GM21576 (cell line): ENCODE data around the gene ZCCHC3.
A peak's percentile ranks its signal among the peaks of the same experiment; 100 is the strongest.

ENCODE experiments used
- ATAC-seq: cut with Tn5 transposase; IDR thresholded peaks from one replicate; pipeline ENCODE4 v1.9.1; 2021; ENCODE audit warnings: mild to moderate bottlenecking, moderate library complexity; ENCODE audit not compliant: unreplicated experiment

Gene ZCCHC3

DNA sequence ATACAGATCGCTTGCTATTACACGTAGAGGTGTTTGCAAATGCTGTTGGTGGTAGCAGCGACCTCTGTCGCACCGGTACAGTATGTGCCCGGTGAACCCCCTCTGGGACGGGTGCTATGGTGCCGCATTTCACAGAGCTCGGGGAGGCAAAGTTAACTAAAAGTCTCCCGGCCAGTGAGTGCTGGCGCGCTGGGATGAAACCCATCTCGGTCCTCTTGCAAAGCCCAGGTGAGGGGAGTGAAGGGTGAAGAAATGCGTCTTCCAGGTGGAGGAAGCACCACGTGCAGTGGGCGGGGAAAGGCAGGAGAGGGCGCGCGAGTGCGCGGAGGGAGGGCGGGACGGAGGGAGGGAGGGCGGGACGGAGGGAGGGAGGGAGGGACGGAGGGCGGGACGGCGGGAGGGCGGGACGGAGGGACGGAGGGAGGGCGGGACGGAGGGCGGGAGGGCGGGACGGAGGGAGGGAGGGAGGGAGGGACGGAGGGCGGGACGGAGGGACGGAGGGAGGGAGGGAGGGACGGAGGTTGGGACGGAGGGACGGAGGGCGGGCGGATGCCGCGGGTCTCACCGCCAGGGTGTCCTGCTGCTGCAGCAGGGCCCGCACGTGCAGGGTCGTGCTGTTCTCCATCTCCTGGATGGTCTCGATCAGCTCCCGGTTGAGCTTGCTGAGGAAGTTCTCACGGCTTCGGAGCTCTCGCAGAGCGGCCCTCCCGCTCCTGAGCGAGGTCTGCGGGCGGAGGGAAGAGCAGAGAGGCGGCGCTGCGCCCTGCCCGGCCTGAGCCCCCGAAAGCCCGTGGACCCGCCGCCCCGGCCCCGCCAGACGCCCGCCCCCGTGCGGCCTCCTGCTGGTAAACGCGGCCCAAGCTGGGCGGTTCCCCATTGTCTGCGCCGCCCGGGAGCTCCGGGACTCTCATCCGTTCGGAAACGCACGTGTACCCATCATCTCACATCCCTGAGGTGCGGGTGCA is 18.5 kb upstream of the ZCCHC3 start:
- no peak for ATAC-seq

DNA sequence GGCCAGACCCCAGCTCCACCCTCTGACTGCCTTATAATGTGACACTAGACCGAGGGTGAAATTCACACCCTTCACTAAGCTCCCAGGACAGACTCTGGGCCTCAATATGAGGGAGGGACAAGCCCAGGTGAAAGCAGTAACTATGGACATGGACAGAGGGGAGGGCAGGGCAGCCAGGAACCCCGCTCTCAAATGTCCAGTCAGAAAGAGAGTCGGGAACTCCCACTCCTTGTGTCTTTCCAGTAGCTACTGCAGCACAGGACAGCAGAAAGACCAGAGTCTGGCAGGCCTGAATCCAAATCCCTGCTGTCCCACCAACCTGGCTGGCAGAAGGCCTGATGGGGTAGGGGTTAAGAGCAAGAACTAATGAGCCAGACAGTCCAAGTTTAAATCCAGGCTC is 13.2 kb upstream of the ZCCHC3 start:
- ATAC-seq, result no peak

DNA sequence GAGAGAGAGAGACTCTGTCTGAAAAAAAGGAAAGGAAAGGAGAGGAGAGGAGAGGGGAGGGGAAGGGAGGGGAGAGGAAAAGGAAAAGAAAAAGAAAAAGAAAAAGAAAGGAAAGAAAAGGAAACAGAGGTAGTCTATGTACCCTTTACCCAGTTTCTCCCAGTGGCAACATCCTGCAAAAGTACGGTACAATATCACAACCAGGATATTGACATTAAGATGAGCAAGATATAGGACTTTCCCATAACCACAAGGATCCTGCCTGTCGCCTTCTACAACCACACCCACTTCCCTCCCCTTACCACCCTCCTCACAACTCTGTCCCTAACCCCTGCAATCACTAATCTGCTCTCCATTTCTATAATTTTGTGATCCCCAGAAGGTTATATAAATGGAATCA is 10.9 kb upstream of the ZCCHC3 start:
- ATAC-seq, result no peak

DNA sequence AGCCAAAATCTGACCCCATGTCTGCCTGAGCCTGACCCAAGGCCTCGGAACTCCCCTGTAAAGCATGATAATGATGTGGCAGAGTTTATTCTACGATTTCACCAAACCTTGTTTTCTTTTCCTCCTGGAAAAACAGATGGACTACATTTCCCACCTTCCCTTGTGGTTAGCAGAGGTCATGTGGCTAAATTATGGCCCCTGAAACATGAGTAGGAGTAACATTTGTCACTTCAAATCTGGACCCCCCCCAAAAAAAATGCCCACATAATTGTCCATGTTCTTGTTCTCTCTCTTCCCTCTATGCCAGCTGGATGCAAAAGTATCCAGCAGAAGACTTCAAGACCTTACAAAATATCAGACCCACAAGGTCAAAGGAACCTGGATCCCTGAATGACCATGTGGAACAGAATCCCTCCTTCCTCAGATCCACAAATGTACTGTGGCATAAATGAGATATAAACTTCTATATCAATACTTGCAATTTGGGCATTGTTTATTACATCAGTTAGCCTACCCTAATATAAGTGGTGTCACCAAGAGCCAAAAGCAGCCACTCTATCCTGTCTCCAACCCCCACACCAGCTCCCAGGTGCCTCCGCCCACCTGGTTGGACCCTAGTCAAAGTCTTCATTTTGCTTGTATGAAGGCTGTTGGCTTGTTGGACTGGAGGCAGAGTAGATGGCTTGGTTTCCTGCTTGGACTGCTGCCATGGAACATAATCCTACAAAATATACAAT is 8.2 kb upstream of the ZCCHC3 start:
- no peak for ATAC-seq

DNA sequence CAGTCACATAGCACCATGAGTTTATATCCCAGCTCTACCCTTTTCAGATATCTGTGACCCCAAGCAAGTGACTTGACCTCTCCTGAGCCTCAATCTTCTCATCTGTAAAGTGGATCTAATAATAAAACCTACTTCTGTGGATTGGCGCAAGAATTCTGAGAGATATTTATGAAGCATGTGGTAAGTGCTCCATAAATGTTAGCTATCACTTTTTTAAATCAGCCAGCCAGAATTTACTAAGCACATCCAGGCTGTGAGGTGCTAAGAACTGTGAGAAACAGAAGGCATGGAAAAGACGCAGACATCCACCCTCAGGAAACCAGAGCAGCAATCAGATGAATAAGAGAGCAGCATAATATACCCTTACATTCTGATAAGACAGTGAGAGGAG is 7.7 kb upstream of the ZCCHC3 start:
- peak; percentile 17 for ATAC-seq

DNA sequence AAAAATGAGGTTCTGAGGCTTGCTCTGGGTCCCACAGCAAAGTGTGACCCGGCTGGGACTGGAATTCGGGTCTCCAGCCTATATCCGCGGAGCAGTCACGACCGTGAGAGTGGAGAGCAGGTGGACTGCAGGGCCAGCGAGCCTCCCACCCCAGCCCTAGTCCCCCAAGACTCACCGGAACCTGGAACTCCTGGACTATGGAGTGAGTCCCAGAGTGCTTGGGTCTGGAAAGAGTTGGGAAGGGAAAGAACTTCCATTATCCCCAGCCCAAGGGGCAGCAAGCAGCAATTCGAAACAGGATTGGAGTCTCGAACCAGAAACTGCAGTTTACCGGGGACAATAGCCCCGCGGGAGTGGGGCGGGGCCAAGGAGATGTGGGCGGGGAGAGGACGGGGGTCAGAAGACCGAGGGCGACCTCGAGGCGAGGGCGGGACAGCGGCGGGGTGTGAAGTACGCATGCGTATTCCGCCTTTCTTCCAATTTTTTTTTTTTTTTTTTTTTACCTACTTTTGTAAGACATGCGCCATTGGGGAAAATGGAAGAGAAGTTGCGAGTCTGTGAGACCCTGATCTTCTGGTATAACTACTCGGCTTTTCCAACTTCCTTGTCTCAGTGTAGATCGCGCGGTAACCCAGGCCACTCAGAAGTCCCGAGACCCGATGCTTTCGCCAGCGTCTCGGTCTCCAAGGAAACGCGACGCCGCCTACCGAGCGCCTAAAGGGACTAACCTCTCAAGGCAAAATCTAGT is 7.1 kb upstream of the ZCCHC3 start, which contains the start of gene C20orf96:
Gene C20orf96, minus strand, starts transcription at position 667 of the 748 bp plus-strand sequence. Its CDS starts 140 bp downstream, at position 527.
- ATAC-seq, result peak; percentile 78

DNA sequence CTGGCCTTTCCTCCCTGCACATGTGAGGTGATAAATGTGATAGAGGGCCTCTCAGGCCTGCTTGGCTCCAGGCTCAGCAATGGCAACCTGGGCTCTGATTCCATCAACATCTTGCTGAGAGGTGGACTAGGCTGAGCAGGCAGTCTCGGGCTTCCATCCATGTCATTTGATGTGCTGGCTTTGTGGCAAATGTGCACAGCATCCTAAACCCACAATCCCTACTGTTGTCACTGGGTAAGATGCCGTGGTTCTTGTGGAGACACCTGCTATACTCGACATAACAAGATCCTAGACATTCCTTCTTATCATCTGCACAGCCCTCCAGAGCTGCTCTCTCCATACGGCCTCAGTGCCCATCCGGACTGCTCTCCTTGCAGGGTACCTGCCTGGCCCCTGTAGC is 2.8 kb upstream of the ZCCHC3 start:
- no peak for ATAC-seq

DNA sequence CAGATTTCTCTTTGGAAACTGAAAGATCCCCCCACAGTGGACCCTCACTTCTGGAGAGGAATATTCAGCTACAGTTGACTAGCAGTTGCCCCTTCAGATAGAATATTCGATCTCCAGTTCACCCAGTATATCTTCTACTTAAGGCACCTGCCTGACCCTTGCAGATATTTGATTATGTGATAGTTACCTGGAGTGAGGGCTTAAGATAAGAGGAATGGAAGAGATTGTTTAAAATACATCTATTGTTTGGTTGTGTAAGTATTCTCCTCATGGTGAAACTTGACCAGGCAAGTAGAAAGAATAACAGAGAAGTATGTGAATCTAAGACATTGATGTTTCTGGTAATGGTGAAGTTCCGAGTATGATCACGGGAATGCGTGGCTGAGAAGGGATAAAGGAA is 1.6 kb upstream of the ZCCHC3 start:
- ATAC-seq, result no peak

DNA sequence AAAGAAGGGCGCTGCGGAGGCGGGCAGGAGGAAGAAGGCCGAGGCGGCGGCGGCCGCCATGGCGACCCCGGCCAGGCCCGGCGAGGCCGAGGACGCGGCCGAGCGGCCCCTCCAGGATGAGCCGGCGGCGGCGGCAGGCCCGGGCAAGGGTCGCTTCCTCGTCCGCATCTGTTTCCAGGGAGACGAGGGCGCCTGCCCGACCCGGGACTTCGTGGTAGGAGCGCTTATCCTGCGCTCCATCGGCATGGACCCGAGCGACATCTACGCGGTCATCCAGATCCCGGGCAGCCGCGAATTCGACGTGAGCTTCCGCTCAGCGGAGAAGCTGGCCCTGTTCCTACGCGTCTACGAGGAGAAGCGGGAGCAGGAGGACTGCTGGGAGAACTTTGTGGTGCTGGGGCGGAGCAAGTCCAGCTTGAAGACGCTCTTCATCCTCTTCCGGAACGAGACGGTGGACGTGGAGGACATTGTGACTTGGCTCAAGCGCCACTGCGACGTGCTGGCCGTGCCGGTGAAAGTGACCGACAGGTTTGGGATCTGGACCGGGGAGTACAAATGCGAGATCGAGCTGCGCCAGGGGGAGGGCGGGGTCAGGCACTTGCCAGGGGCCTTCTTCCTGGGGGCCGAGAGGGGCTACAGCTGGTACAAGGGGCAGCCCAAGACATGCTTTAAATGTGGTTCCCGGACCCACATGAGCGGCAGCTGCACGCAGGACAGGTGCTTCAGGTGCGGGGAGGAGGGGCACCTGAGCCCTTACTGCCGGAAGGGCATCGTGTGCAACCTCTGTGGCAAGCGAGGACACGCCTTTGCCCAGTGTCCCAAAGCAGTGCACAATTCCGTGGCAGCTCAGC is 780 bp downstream of the ZCCHC3 start:
- peak; percentile 20 for ATAC-seq

DNA sequence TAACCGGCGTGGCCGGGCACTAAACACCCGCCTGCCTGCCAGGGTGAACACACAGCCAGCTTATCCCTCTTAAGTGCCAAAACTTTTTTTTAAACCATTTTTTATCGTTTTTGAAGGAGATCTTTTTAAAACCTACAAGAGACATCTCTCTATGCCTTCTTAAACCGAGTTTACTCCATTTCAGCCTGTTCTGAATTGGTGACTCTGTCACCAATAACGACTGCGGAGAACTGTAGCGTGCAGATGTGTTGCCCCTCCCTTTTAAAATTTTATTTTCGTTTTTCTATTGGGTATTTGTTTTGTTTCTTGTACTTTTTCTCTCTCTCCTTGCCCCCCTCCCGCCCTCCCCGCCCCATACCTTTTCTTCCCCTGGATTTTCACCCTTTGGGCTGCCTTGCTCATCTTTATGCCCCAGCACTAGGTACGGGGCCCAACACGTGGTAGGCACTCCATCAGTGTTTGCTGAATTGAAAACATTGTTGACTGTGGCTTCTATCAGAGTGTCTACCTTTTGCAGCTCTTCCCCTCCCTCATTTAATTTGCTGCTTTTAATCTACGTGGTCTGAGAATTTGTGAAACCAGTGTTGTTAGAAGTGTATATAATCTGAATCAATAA is 1.5 kb downstream of the ZCCHC3 start:
- no peak for ATAC-seq

DNA sequence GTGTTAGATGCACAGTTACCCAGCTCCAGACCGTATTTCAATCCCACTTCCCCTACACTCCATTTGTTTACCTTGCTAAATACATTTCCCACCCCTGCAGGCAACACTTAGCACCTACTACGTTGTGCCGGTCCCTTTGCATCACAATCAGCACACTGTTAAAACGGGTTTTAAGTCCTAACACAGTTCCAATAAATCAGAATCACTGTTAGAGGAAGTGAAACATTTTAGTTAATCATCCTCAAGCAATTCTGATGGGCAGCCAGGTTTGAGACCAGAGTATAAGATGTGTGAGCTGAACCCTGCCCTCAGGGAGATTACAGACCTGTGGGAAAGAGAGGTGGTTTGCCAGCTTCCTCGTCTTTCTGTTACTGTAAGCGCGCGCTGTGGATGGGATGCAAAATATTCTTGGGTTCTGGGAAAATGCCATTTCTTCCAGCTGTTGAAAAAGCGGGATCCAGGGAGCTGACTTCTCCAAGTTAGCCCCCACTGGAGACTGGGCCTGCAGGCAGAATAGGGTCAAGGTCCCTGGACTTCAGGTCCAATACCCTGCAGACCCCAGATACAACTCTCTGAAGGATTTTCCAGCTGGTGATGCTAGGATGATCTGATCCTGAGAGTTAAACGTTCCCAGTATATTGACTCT is 3.1 kb downstream of the ZCCHC3 start:
- no peak for ATAC-seq

DNA sequence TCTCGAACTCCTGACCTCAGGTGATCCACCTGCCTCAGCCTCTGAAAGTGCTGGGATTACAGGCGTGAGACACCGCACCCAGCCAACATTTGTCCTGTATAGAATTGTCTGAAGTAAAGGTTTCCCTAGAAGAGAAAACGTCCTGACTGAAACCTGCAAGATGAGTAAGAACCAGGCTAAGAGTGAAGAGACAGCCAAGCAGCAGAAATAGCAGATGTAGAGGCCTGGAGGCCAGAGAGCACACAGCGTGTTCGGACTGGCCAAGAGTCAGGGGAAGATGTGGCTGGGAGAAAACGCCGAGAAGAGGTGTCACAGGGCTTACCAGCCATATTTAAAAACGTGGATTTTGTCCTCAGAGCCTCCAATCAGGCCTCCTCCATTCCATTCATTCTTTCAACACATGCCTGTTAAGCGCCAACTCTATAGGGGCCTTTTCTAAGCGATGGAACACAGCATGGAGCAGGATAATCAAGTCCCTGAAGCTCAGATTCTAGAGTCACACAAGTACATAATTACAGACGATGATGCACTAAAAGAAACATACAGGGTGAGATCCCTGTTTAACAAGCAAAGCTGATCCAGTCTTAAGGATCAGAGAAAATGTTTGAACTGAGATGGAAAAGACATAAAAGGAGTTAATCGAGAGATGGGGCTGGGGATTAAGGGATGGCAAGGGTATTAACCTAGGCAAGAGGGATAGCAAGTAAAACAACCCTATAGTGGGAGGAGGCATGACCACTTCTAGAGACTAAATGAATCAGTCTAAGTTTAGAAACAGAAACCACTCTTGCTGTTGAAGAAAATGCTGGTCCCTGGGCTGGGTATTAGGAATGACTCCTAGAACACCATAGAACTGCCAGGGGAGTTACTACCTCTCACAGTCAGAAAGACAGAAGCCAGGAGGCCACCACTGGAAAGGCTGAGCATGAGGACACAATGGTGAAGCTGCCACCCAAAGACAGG is 4.8 kb downstream of the ZCCHC3 start:
- no peak for ATAC-seq

DNA sequence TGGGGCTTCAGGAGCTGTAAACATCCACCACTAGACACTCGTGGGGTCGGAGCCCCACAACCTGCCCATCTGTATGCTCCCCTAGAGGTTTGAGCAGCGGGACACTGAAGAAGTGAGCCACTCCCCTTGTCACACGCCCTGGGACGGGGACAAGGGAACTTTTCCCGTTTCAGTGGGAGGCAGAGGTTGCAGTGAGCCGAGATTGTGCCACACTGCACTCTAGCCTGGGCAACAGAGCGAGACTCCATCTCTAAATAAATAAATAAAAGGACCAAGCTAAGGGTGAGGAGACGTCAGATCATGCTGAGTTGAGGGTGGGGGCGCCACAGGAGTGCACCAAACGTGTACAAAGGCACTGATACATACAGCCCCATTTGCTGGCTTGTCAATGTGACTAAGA is 8.4 kb downstream of the ZCCHC3 start:
- ATAC-seq, result no peak

DNA sequence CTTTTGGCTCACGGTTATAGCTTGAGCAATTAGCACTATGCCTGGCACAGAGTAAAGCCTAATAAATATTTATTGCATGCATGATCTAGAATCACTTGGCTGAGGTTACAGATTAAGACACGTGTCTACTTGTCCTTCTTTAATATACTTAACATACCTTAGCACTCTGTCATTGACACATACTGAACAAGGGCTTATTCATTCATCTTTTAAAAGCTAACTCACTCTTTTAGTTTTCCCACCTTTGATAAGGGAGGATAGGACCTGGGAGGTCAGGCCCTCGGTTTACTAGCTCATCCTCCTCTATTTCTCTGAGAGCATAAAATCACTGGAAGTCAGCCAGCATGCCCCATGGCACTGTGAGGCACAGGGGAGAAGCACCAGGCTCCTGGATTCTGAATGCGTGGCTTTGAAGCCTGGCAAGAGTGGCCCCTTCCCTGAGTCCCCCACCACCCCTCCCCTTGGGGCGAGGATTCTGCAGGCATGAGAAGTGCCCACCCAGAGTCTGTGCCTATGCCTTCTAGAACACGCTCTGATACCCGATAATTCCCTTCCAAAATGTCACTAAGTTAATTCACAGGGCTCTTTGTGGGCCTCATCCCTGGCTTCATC is 11.2 kb downstream of the ZCCHC3 start:
- no peak for ATAC-seq

DNA sequence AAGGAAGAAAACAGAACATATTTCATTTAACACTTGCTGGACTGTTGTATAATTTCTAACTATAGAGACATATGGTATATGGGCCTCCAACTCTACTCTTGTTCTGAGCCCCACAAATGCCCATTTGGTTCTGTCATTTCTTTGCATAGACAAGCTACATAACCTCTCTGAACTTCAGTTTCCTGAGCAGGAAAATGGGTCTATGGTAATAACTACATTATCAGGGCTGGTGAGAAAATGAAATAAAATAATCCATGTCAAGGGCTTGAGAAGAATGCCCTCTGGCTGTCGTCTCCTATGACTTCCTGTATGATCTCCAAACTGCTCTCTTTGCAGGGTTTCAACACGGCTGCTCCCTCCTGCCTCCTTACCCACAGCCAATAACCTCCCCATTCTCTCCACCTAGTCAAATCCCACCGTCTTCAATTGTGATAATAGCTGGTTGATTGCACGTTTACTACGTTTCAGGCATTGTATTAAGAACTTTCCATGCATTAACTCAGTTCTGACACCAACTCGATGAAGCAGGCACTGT is 12.0 kb downstream of the ZCCHC3 start:
- no peak for ATAC-seq

DNA sequence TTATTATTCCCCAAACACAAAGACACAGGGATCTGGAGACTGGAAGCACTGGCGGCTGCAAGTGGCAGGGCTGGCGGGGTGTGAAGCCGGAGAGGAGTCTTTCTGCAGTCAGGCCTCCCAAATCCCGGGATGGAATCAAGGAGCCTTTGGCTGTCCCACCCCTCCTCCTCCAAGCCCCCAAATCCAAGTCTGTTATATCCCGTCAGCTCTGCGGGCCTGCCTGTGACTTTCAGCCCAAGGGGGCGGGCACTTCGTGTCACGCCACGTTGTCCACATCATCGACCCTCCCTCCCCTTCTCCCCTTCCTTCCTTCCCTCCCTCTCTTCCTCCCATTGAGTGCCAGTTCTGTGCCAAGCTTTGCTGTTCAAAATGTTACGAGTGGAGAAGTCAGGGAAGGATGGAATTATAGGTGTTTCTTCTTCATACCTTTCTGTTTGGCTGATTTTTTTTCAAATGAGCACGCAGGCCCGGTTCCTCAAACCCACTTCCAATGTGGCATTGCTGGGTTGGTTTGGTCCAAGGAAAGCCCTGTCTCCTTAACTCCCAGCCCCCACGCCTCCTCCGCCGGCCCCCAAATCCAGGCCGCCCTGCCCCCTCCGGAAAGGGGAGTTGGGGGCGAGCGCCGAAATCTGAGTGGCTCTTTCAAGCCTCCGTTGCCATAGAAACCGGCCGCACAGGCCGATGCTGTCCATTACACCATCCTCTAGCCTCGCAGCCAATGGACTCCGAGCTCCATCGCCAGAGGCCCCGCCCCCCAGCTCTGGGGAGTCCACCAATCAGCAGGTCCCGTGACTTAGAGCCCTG is 12.7 kb downstream of the ZCCHC3 start:
- ATAC-seq, result peak; percentile 96

DNA sequence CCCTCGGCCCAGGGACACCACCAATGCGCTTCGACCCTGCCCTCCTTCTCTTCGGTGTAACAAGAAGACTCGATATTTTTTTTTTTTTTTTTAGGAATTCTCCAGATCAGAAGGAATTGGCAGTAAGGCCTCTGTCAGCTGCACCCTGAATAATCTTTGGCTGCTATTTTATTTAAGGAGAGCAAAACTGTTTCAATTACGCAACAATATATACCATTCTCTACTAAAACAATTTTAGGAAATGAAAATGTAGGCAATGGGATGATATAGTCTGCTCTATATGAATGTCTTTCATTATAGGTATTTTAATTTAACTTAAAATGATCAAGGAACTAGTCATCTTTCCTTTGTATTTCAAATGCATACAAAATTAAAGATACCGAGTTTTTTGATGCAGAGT is 13.3 kb downstream of the ZCCHC3 start:
- ATAC-seq, result no peak
